ENCODE results near the gene MRPS34. TPM values are rescaled to one million over a fixed set of nuclear protein-coding genes. Genes with fewer than 3 reads are reported as not detected.

The MRPS34 gene
- polyA plus RNA-seq, 1 donor (not counting 4 experiments of a cell fraction or from before 2014, with no cell fraction given): 74.3 TPM

GRCh38 chr16:1815461-1815860 is 42.5 kb upstream of the MRPS34 start:
- TF ChIP-seq EZH2 (IDR thresholded peaks at IDR 0.05; ENCODE audit: low read length) (no peak), CTCF (optimal IDR thresholded peaks at IDR 0.05 in 1 of 3, IDR thresholded peaks at IDR 0.05 in 1 of 3, conservative IDR thresholded peaks at IDR 0.05 in 1 of 3; ENCODE audit: extremely low read depth in 1 of 3, insufficient read depth in 2 of 3, low read length in 3 of 3) (no peak)
- H3K27ac ChIP-seq (ENCODE audit: control insufficient read depth, insufficient read depth, low read length): no peak overlapping the region
- H3K4me1 ChIP-seq (ENCODE audit: control insufficient read depth, extremely low read depth, insufficient read depth, low read length): no peaks in the 10 kb centered on the region
- H3K9me1 ChIP-seq (ENCODE audit: control insufficient read depth, extremely low read depth, insufficient read depth, low read length): no peaks in the 10 kb centered on the region
- FAIRE-seq (no peak), DNase-seq (ENCODE audit: low read depth, low spot score) (no peak)
- no peak overlapping the region for H3K4me2 ChIP-seq (ENCODE audit: control insufficient read depth, extremely low read depth, insufficient read depth, low read depth, low read length)
- H3K9ac ChIP-seq (ENCODE audit: control insufficient read depth, extremely low read depth, insufficient read depth, low read length): no peak overlapping the region
- no peaks in the 10 kb centered on the region for H3K79me2 ChIP-seq (ENCODE audit: control insufficient read depth, insufficient read depth, low read length)
- no peaks in the 10 kb centered on the region for H3K9me3 ChIP-seq (ENCODE audit: control insufficient read depth, low read depth, low read length)
- no peaks in the 10 kb centered on the region for H4K20me1 ChIP-seq (ENCODE audit: control insufficient read depth, extremely low read depth, insufficient read depth, low read length)
- no peak overlapping the region for H3K4me3 ChIP-seq (ENCODE audit: control insufficient read depth in 2 of 3, extremely low read depth in 1 of 3, insufficient read depth in 2 of 3, low read depth in 1 of 3, low read length in 3 of 3)
- H3K36me3 ChIP-seq (ENCODE audit: control insufficient read depth in 2 of 2, extremely low read depth in 1 of 2, insufficient read depth in 2 of 2, low read length in 2 of 2): peaks cover 0 to 14% of the 10 kb centered on the region in 2 experiments
- dilution Hi-C loops (cut with MboI; ENCODE audit: extremely low pct_ligation_motif_present, low sequenced_read_pairs): no loop called here
- H2AFZ ChIP-seq (ENCODE audit: control insufficient read depth, low read length): no peak overlapping the region
- H3K27me3 ChIP-seq (ENCODE audit: control insufficient read depth, extremely low read depth, insufficient read depth, low read length): no peaks in the 10 kb centered on the region

GRCh38 chr16:1812732-1813163 is 39.8 kb upstream of the MRPS34 start:
- DNase-seq (ENCODE audit: low read depth, low spot score): no peak
- Histone ChIP-seq H3K9me1 (ENCODE audit: control insufficient read depth, extremely low read depth, insufficient read depth, low read length) (no peaks in the 10 kb centered on the region), H4K20me1 (ENCODE audit: control insufficient read depth, extremely low read depth, insufficient read depth, low read length) (no peaks in the 10 kb centered on the region), H3K36me3 (ENCODE audit: control insufficient read depth in 2 of 2, extremely low read depth in 1 of 2, insufficient read depth in 2 of 2, low read length in 2 of 2) (peaks cover 0 to 13% of the 10 kb centered on the region in 2 experiments), H3K27ac (ENCODE audit: control insufficient read depth, insufficient read depth, low read length) (no peak overlapping the region), H3K9ac (ENCODE audit: control insufficient read depth, extremely low read depth, insufficient read depth, low read length) (no peak overlapping the region), H3K79me2 (ENCODE audit: control insufficient read depth, insufficient read depth, low read length) (no peaks in the 10 kb centered on the region), H3K4me1 (ENCODE audit: control insufficient read depth, extremely low read depth, insufficient read depth, low read length) (no peaks in the 10 kb centered on the region), H3K4me2 (ENCODE audit: control insufficient read depth, extremely low read depth, insufficient read depth, low read depth, low read length) (no peak overlapping the region), H3K9me3 (ENCODE audit: control insufficient read depth, low read depth, low read length) (no peaks in the 10 kb centered on the region), H2AFZ (ENCODE audit: control insufficient read depth, low read length) (no peak overlapping the region), H3K27me3 (ENCODE audit: control insufficient read depth, extremely low read depth, insufficient read depth, low read length) (no peaks in the 10 kb centered on the region), H3K4me3 (ENCODE audit: control insufficient read depth in 2 of 3, extremely low read depth in 1 of 3, insufficient read depth in 2 of 3, low read depth in 1 of 3, low read length in 3 of 3) (no peak overlapping the region)
- dilution Hi-C loops (cut with MboI; ENCODE audit: extremely low pct_ligation_motif_present, low sequenced_read_pairs): no loop called here
- TF ChIP-seq CTCF (optimal IDR thresholded peaks at IDR 0.05 in 1 of 3, IDR thresholded peaks at IDR 0.05 in 1 of 3, conservative IDR thresholded peaks at IDR 0.05 in 1 of 3; ENCODE audit: extremely low read depth in 1 of 3, insufficient read depth in 2 of 3, low read length in 3 of 3): peak; percentile 61 to 80 (median 73)
- no peak for TF ChIP-seq EZH2 (IDR thresholded peaks at IDR 0.05; ENCODE audit: low read length)
- no peak for FAIRE-seq

Data from keratinocyte (primary cell).